Amygdala (tissue), 56 donors: ENCODE data around the gene TBC1D21.

ENCODE experiments used
- DNase-seq, 56 donors: peaks; one replicate each; lab custom pipeline; 2025; lab: John Stamatoyannopoulos, UW

The TBC1D21 gene

GRCh38 chr15:73858062-73858461 is 15.3 kb upstream of the TBC1D21 start:
- DNase-seq = no peak

- no peak for DNase-seq
These were observed 11.1 kb upstream of the TBC1D21 start for GRCh38 chr15:73862276-73862675.

- no peak for DNase-seq
These were observed 8.0 kb upstream of the TBC1D21 start for GRCh38 chr15:73865379-73865778.

- DNase-seq = no peak
These were observed 7.5 kb upstream of the TBC1D21 start for GRCh38 chr15:73865904-73866303.

GRCh38 chr15:73866481-73866880 is 6.9 kb upstream of the TBC1D21 start:
- no peak for DNase-seq

GRCh38 chr15:73866881-73867410 is 6.4 kb upstream of the TBC1D21 start:
- no peak for DNase-seq

- no peak for DNase-seq
These were observed 5.9 kb upstream of the TBC1D21 start for GRCh38 chr15:73867426-73867825.

- no peak for DNase-seq
These were observed 5.4 kb upstream of the TBC1D21 start for GRCh38 chr15:73867956-73868355.

GRCh38 chr15:73869216-73869995 is 4.0 kb upstream of the TBC1D21 start:
- DNase-seq = no peak

GRCh38 chr15:73870700-73871408 is 2.5 kb upstream of the TBC1D21 start:
- DNase-seq = no peak

GRCh38 chr15:73872346-73872745 is 1.0 kb upstream of the TBC1D21 start:
- DNase-seq = no peak

- no peak for DNase-seq
These were observed 636 bp downstream of the TBC1D21 start for GRCh38 chr15:73873889-73874511.

- DNase-seq = no peak
These were observed 6.1 kb downstream of the TBC1D21 start for GRCh38 chr15:73879426-73879825.

GRCh38 chr15:73881579-73882320 is 8.4 kb downstream of the TBC1D21 start:
- DNase-seq = no peak

GRCh38 chr15:73882761-73883419 is 9.5 kb downstream of the TBC1D21 start:
- no peak for DNase-seq

- DNase-seq = no peak
These were observed 10.8 kb downstream of the TBC1D21 start for GRCh38 chr15:73884159-73884558.

GRCh38 chr15:73885954-73886700 is 12.8 kb downstream of the TBC1D21 start:
- no peak for DNase-seq

GRCh38 chr15:73886717-73887345 is 13.5 kb downstream of the TBC1D21 start:
- DNase-seq = no peak

GRCh38 chr15:73887481-73887880 is 14.1 kb downstream of the TBC1D21 start:
- no peak for DNase-seq
